ENCODE results near the gene MAPK13.

Gene MAPK13

DNA sequence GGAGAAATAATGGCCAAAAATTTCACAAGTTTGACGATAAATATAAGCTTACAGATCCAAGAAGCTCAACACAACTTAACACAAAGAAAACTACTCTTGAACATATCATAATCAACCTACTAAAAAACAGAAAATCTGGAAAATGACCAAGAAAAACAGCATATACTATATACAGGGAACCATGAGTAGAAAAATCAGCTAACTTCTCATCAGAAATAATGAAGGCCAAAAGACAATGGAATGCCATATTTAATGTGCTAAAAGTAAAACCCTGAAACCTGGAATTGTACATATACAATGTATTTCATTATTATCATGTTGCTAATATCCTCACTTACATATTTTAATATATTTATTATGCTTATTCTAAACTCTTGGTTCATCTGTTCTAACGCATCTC, 25.3 kb downstream of the MAPK13 start:
- DNase-seq, result no peak

DNA sequence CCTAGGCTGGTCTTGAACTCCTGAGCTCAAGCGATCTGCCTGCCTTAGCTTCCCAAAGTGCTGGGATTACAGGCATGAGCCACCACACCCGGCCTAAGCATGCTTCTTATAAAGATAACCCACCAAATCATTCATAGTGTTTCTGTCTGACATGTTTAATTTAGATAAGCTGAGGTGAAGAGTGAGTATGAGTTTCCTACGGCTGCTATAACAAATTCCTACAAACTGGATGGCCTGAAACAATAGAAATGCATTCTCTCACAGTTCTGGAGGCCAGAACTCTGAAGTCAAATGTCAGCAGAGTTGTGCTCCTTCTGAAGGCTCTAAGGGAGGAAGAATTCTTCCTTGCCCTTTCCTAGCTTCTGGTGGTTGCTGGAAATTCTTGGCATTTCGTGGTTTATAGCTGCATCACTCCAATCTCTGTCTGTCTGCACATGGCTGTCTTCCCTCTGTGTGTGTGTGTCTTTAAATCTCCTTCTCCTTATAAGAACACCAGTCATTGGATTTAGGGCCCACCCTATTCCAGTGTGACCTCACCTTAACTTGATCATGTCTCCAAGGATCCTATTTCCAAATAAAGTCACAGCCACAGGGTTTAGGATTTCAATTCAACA, 29.9 kb downstream of the MAPK13 start:
- no peak for DNase-seq

DNA sequence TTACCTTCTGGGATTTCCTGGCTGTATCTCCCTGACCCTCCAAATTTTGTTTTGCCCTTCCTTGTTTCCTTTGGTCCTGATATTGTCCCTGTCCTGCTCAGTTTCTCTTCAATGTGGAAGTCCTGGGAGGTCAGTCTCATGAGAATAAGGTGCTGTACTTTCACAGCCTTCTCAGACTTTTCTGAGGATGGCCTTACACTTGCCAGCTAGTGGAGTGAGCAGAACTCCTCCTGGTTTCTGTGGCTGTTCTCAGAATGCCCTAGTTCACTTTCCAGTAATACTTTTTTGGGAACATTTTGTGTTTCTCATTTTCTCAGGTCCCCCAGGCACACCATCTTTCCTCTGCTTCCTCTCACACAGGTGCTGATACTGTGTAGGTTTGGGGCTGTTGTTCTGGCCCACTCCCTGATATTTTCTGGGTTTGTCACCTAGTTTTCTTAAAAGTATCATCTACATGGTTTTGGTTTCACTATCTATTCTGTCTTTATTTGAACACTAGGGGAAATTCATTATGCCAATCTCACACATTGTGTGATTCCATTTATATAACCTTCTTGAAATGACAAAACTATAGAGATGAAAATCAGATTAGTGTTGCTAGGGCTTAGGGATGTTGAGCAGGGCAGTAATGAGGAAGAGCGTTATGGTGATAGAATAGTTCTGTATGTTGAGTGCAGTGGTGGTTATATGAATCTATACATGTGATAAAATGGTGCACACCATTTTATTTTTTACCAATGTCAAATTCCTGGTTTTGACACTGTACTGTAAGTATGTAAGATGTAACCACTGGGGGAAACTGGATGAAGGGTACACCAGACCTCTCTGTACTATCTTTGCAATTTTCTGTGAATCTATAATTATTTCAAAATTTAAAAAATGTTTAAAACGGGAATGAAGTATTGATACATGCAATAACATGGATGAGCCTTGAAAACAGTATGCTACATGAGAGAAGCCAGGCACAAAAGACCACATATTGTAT, 39.0 kb downstream of the MAPK13 start:
- DNase-seq, result no peak

DNA sequence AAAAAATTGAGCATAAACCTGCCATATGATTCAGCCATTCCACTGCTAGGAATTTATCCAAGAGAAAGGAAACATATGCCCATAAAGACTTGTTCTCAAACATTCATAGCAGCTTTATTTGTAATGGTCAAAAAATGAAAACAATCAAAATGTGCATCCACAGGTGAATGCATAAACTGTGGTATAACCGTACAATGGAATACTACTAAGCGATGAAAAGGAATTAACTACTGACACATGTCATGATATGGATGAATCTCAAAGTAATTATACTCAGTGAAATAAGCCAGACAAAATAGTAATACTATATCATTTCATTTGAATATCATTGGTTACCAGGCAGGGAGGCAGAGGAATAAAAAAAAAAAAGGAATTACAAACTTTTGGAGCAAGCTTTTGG, 40.4 kb downstream of the MAPK13 start:
- no peak for DNase-seq

DNA sequence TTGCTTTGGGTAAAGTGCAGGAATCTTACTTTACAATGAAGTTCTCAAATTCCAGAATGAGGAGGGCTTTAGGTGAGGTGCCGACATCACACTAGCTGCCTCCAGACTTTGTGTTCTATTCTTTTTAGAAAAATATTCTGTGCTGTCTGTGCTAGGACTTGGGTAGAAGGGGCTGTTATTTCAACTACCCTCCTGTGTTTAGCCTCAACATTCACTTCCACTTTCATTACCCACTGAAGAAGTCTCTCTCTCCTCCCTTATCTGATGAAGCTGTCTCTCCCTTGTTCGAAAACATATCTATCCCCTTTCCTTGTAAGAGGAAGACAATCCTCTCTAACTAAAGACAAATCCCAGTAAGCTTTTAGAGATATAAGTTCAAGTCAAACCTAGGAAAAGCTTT, 41.3 kb downstream of the MAPK13 start:
- DNase-seq, result no peak

DNA sequence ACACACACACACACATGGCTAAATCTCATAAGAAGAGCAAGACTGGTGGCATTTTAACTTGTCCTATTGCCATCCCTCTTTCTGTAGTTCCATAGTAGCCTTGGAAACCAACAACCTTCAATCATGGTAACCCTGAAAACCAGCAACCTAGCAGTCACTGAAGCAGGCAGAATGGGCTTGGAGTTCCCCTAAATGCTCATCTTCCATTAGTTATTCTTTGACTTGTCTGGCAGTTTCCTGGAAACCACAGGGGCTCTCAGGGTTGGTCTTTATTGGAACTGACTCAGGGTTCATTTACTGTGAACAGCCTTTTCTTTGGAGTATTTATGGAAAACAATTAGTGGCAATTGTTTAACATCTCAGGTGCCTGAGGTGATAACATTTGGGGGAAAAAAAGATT, 46.9 kb downstream of the MAPK13 start:
- no peak for DNase-seq

DNA sequence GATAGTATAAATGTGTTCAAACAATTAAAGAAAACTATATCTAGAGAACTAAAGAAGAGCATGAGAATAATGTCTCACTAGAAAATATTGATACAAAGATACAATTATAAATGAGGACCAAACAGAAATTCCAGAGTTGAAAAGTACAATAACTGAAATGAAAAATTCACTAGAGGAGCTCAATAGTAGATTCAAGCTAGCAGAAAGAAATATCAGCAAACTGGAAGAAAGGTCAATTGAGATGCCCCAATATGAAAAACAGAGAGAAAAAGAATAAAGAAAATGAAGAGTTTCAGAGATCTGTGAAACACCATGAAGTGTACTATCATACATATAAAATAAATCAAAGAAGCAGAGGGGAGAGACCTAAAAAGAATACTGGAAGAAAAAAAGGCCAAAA, 48.2 kb downstream of the MAPK13 start:
- no peak for DNase-seq

DNA sequence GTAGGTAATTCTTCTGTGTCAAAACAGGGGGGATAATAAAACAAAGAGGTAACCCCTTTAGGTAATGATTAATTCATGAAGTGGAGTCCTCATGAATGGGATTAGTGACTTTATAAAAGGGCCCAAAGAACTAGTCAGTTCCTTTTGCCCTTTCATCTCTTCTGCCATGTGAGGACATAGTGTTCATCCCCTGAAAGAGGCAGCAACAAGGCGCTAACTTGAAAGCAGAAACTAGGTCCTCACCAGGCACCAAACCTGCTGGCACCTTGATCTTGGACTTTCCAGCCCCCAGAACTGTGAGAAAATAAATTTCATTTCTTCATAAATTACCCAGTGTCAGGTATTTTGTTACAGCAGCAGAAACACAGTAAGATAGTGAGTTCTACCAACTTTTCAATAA, 49.8 kb downstream of the MAPK13 start:
- no peak for DNase-seq

DNA sequence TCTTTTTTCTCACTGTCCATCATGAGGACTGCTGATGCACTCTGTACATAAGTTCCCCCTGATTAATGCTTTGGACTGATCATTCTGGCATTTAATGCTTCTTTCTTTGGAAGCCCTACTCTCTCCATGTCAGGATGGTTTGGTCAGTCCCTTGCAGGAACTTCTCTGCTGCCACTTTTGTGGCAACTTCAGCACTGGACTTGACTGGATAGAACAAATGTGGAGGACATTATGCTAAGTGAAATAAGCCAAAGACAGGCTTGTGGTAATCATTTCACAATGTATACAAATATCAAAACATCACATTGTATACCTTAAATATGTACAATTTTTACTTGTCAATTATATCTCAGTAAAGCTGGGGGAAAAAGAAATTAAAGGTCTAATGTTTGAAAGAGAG, 54.0 kb downstream of the MAPK13 start:
- no peak for DNase-seq

DNA sequence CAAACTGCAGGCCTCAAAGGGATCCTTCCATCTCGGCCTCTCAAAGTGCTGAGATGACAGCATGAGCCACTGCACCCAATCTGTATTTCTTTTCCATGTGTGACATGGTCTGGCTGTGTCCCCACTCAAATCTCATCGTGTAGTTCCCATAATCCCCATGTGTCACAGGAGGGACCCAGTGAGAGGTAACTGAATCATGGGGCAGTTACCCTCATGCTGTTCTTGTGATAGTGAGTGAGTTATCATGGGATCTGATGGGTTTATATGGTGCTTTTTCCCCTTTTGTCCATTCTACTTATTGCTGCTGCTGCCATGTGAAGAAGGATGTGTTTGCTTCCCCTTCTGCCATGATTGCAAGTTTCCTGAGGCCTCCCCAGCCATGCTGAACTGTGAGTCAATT, 55.9 kb downstream of the MAPK13 start:
- DNase-seq, result no peak

DNA sequence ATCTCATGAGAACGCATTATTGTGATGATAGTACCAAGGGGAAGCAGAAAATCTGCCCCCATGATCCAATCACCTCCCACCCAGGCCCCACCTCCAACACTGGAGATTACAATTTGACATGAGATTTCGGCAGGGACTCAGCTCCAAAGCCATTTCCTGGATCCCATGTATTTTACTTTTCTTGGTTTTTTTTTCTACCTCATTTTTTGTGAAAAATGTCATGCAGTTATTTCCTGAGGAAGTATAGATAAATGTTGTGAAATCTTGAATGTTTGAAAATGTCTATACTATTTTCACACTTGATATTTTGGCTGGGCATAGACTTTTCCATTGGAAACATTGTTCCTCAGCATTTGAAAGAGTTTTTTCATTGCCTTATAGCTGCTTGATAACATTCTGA, 57.1 kb downstream of the MAPK13 start:
- DNase-seq, result peak in 1 of 2 donors; percentile 34

Measured in inflammatory macrophage (primary cell).